ENCODE data around the gene ARFGEF3. TPM values are rescaled to one million over a fixed set of nuclear protein-coding genes. Genes with fewer than 3 reads are reported as not detected.

ARFGEF3 gene
- total RNA-seq, 1 experiment from 2014 or later = 0.71 TPM

- CTCF ChIA-PET = no interaction called here
- H3K4me3 ChIP-seq (ENCODE audit: low read depth, low read length, poor library complexity, severe bottlenecking) = no peak overlapping the region
- BruUV-seq (replicated peaks) = no TSS peak
Measured at GRCh38 chr6:138238368-138238767, 76.6 kb downstream of the ARFGEF3 start.

GRCh38 chr6:138239774-138240173 lies 78.0 kb downstream of the ARFGEF3 start:
- no peaks in the 10 kb centered on the region for H3K27me3 ChIP-seq (replicated peaks; ENCODE audit: insufficient read depth, low read depth, low read length, poor library complexity)
- TF ChIP-seq EZH2 (IDR thresholded peaks at IDR 0.05; ENCODE audit: borderline replicate concordance, low read depth, low read length, poor library complexity, severe bottlenecking) (no peak), CTCF (conservative IDR thresholded peaks at IDR 0.05; ENCODE audit: low read depth, low read length) (no peak)
- DNase-seq (ENCODE audit: low spot score) = no peak
- POLR2A ChIA-PET (ENCODE audit: low non-redundant PET) = no interaction called here
- H3K4me3 ChIP-seq (ENCODE audit: low read depth, low read length, poor library complexity, severe bottlenecking) = no peak overlapping the region
- H3K4me1 ChIP-seq (ENCODE audit: insufficient read depth, low read length, poor library complexity, severe bottlenecking) = peaks cover 25% of the 10 kb centered on the region
- no peaks in the 10 kb centered on the region for H3K36me3 ChIP-seq (ENCODE audit: insufficient read depth, low read length, poor library complexity, severe bottlenecking)
- intact Hi-C loops (cut with micrococcal nuclease; ENCODE audit: unreplicated experiment) = no loop called here
- CTCF ChIA-PET = no interaction called here
- no TSS peak for BruUV-seq (replicated peaks)
- no peak overlapping the region for H3K27ac ChIP-seq (ENCODE audit: low read depth, low read length, poor library complexity, severe bottlenecking)
- H3K9me3 ChIP-seq (ENCODE audit: low read depth, low read length, poor library complexity, severe bottlenecking) = no peaks in the 10 kb centered on the region

More at GRCh38 chr6:138238368-138238767, 76.6 kb downstream of the ARFGEF3 start:
- TF ChIP-seq EZH2 (IDR thresholded peaks at IDR 0.05; ENCODE audit: borderline replicate concordance, low read depth, low read length, poor library complexity, severe bottlenecking) = no peak
- no peak for TF ChIP-seq CTCF (conservative IDR thresholded peaks at IDR 0.05; ENCODE audit: low read depth, low read length)
- POLR2A ChIA-PET (ENCODE audit: low non-redundant PET) = no interaction called here
- H3K27ac ChIP-seq (ENCODE audit: low read depth, low read length, poor library complexity, severe bottlenecking) = no peak overlapping the region
- H3K9me3 ChIP-seq (ENCODE audit: low read depth, low read length, poor library complexity, severe bottlenecking) = no peaks in the 10 kb centered on the region
- H3K27me3 ChIP-seq (replicated peaks; ENCODE audit: insufficient read depth, low read depth, low read length, poor library complexity) = no peaks in the 10 kb centered on the region
- H3K4me1 ChIP-seq (ENCODE audit: insufficient read depth, low read length, poor library complexity, severe bottlenecking) = peaks cover 25% of the 10 kb centered on the region
- no peak for DNase-seq (ENCODE audit: low spot score)
- no peaks in the 10 kb centered on the region for H3K36me3 ChIP-seq (ENCODE audit: insufficient read depth, low read length, poor library complexity, severe bottlenecking)
- intact Hi-C loops (cut with micrococcal nuclease; ENCODE audit: unreplicated experiment) = no loop called here

- CTCF ChIA-PET = no interaction called here
- POLR2A ChIA-PET (ENCODE audit: low non-redundant PET) = no interaction called here
Measured at GRCh38 chr6:138240476-138241245, 78.9 kb downstream of the ARFGEF3 start.

More at GRCh38 chr6:138240476-138241245, 78.9 kb downstream of the ARFGEF3 start:
- intact Hi-C loops (cut with micrococcal nuclease; ENCODE audit: unreplicated experiment) = no loop called here
- Histone ChIP-seq H3K4me3 (ENCODE audit: low read depth, low read length, poor library complexity, severe bottlenecking) (no peak overlapping the region), H3K36me3 (ENCODE audit: insufficient read depth, low read length, poor library complexity, severe bottlenecking) (no peaks in the 10 kb centered on the region), H3K4me1 (ENCODE audit: insufficient read depth, low read length, poor library complexity, severe bottlenecking) (peaks cover 25% of the 10 kb centered on the region), H3K9me3 (ENCODE audit: low read depth, low read length, poor library complexity, severe bottlenecking) (no peaks in the 10 kb centered on the region), H3K27ac (ENCODE audit: low read depth, low read length, poor library complexity, severe bottlenecking) (no peak overlapping the region), H3K27me3 (replicated peaks; ENCODE audit: insufficient read depth, low read depth, low read length, poor library complexity) (no peaks in the 10 kb centered on the region)
- DNase-seq (ENCODE audit: low spot score) = peak; percentile 91
- BruUV-seq (replicated peaks) = no TSS peak
- no peak for TF ChIP-seq CTCF (conservative IDR thresholded peaks at IDR 0.05; ENCODE audit: low read depth, low read length)
- no peak for TF ChIP-seq EZH2 (IDR thresholded peaks at IDR 0.05; ENCODE audit: borderline replicate concordance, low read depth, low read length, poor library complexity, severe bottlenecking)

All from A673 (cell line).